GM19468 (cell line): ENCODE measurements around the gene SLIT3.

ENCODE experiments used
- ATAC-seq: cut with Tn5 transposase; IDR thresholded peaks from one replicate; pipeline ENCODE4 v1.9.1; 2021; ENCODE audit warnings: mild to moderate bottlenecking, moderate library complexity, moderate number of reproducible peaks; ENCODE audit not compliant: unreplicated experiment; ENCODE audit errors: extremely low read depth

SLIT3 gene

GRCh38 chr5:168831383-168831782, 469.6 kb downstream of the SLIT3 start:
- ATAC-seq, result no peak

GRCh38 chr5:168830833-168831232, 470.1 kb downstream of the SLIT3 start:
- no peak for ATAC-seq

GRCh38 chr5:168829922-168830417, 471.0 kb downstream of the SLIT3 start:
- no peak for ATAC-seq

GRCh38 chr5:168829044-168829443, 471.9 kb downstream of the SLIT3 start:
- no peak for ATAC-seq

GRCh38 chr5:168827636-168828035, 473.3 kb downstream of the SLIT3 start:
- ATAC-seq, result no peak

GRCh38 chr5:168826246-168826725, 474.7 kb downstream of the SLIT3 start:
- no peak for ATAC-seq

GRCh38 chr5:168822745-168823281, 478.1 kb downstream of the SLIT3 start:
- no peak for ATAC-seq

- ATAC-seq, result no peak
Measured at GRCh38 chr5:168822248-168822744, 478.6 kb downstream of the SLIT3 start.

- no peak for ATAC-seq
Measured at GRCh38 chr5:168820874-168821273, 480.1 kb downstream of the SLIT3 start.

- no peak for ATAC-seq
Measured at GRCh38 chr5:168819004-168819621, 481.8 kb downstream of the SLIT3 start.

- no peak for ATAC-seq
Measured at GRCh38 chr5:168818558-168818957, 482.4 kb downstream of the SLIT3 start.

- no peak for ATAC-seq
Measured at GRCh38 chr5:168817591-168817990, 483.3 kb downstream of the SLIT3 start.

GRCh38 chr5:168816661-168817060, 484.3 kb downstream of the SLIT3 start:
- ATAC-seq, result no peak

- ATAC-seq, result no peak
Measured at GRCh38 chr5:168813184-168813968, 487.6 kb downstream of the SLIT3 start.

GRCh38 chr5:168810641-168811040, 490.3 kb downstream of the SLIT3 start:
- ATAC-seq, result no peak

- no peak for ATAC-seq
Measured at GRCh38 chr5:168809218-168809617, 491.7 kb downstream of the SLIT3 start.

- no peak for ATAC-seq
Measured at GRCh38 chr5:168808051-168808616, 492.8 kb downstream of the SLIT3 start.

GRCh38 chr5:168807287-168807686, 493.7 kb downstream of the SLIT3 start:
- no peak for ATAC-seq

- no peak for ATAC-seq
Measured at GRCh38 chr5:168803541-168803940, 497.4 kb downstream of the SLIT3 start.

- no peak for ATAC-seq
Measured at GRCh38 chr5:168802337-168802736, 498.6 kb downstream of the SLIT3 start.

- ATAC-seq, result no peak
Measured at GRCh38 chr5:168801567-168801966, 499.4 kb downstream of the SLIT3 start.
